H1 (cell line): ENCODE results near the gene TAS1R1. TPM values are rescaled to one million over a fixed set of nuclear protein-coding genes. Genes with fewer than 3 reads are reported as not detected.

Experiments
- CTCF ChIA-PET: fragments of 300-600 bp; sonication (Branson Sonifier 250); formaldehyde crosslinking; loops from one replicate; lab custom pipeline; 2021; ENCODE audit not compliant: partially characterized antibody; lab: Charles Lee
- POLR2A ChIA-PET: fragments of 300-600 bp; sonication (Branson Sonifier 250); formaldehyde crosslinking; loops from one replicate; lab custom pipeline; 2021; ENCODE audit warnings: inconsistent platforms; ENCODE audit not compliant: partially characterized antibody; lab: Charles Lee
- DNase-seq, 2 experiments: peaks; one replicate each; pipeline versions ENCODE4 v3.0.0 to v3.0.0-alpha.2; 2010 to 2022; ENCODE audit warnings: low spot score in 2 of 2, low read depth in 1 of 2, mixed read lengths in 1 of 2
- FAIRE-seq: peaks from 2 replicates; lab custom pipeline; 2011; peaks lifted over from hg19 to GRCh38; lab: Jason Lieb, UNC
- H2AFZ ChIP-seq: 2 replicates; pipeline ENCODE4 v1.8.1; 2012; ENCODE audit warnings: low read length, inconsistent platforms
- H2AK5ac ChIP-seq: 2 replicates; pipeline ENCODE4 v1.6.1; 2013; ENCODE audit warnings: low read depth, low read length
- H2BK120ac ChIP-seq: replicated peaks from 2 replicates; pipeline ENCODE3; 2013; ENCODE audit warnings: low read depth, low read length, inconsistent platforms
- H2BK12ac ChIP-seq: 2 replicates; pipeline ENCODE4 v1.6.1; 2013; ENCODE audit warnings: low read depth, low read length
- H2BK15ac ChIP-seq: 2 replicates; pipeline ENCODE4 v1.6.1; 2013; ENCODE audit warnings: low read length
- H2BK20ac ChIP-seq: 2 replicates; pipeline ENCODE4 v1.6.1; 2013; ENCODE audit warnings: low read length
- H2BK5ac ChIP-seq: 2 replicates; pipeline ENCODE4 v1.6.1; 2013; ENCODE audit warnings: low read depth, low read length
- H3K14ac ChIP-seq: 2 replicates; pipeline ENCODE4 v1.6.1; 2013; ENCODE audit warnings: inconsistent platforms; ENCODE audit not compliant: insufficient read length
- H3K18ac ChIP-seq: 2 replicates; pipeline ENCODE4 v1.6.1; 2013; ENCODE audit warnings: low read length; ENCODE audit errors: extremely low read depth
- H3K23ac ChIP-seq: 2 replicates; pipeline ENCODE4 v1.6.1; 2013; ENCODE audit warnings: inconsistent platforms; ENCODE audit not compliant: insufficient read length
- H3K23me2 ChIP-seq: 2 replicates; pipeline ENCODE4 v1.6.1; 2013; ENCODE audit warnings: low read depth, low read length
- H3K27ac ChIP-seq: 2 replicates; pipeline ENCODE4 v1.6.1; 2011; ENCODE audit warnings: low read depth, low read length, inconsistent platforms
- H3K27me3 ChIP-seq, 4 experiments: replicated peaks in 1 of 4; 1 replicate in 1 of 4; 2 replicates in 3 of 4; pipeline versions ENCODE4 v1.6.1 to v1.8.1; 2011 to 2013; ENCODE audit warnings: low read length in 3 of 4, mild to moderate bottlenecking in 3 of 4, inconsistent platforms in 2 of 4, mixed read lengths in 2 of 4, moderate library complexity in 1 of 4; ENCODE audit not compliant: control insufficient read depth in 3 of 4, insufficient read depth in 3 of 4; ENCODE audit errors: extremely low read depth in 1 of 4
- H3K36me3 ChIP-seq, 4 experiments: 2 replicates each; pipeline versions ENCODE4 v1.6.1 to v1.8.1; 2011 to 2013; ENCODE audit warnings: mild to moderate bottlenecking in 4 of 4, low read length in 3 of 4, moderate library complexity in 2 of 4, control low read depth in 1 of 4, inconsistent platforms in 1 of 4; ENCODE audit not compliant: insufficient read depth in 4 of 4, control insufficient read depth in 2 of 4
- H3K4ac ChIP-seq: replicated peaks from 2 replicates; pipeline ENCODE3; 2013; ENCODE audit warnings: low read length, low read depth, mixed read lengths, inconsistent platforms; ENCODE audit not compliant: insufficient read length
- H3K4me1 ChIP-seq, 4 experiments: replicated peaks in 1 of 4; 1 replicate in 1 of 4; 2 replicates in 3 of 4; pipeline versions ENCODE4 v1.6.1 to v1.8.1; 2011 to 2013; ENCODE audit warnings: low read length in 3 of 4, inconsistent platforms in 2 of 4, mixed read lengths in 1 of 4; ENCODE audit not compliant: insufficient read depth in 4 of 4, control insufficient read depth in 3 of 4
- H3K4me2 ChIP-seq, 2 experiments: 2 replicates each; pipeline versions ENCODE4 v1.6.1 to v1.8.1; 2011 to 2013; ENCODE audit warnings: low read depth in 2 of 2, low read length in 2 of 2, control low read depth in 1 of 2, inconsistent platforms in 1 of 2, mild to moderate bottlenecking in 1 of 2; ENCODE audit not compliant: insufficient read depth in 1 of 2
- H3K4me3 ChIP-seq, 4 experiments: fragments of 200-600, 300-600 bp in 1 of 4; sonication (generic), shearing (Covaris generic), sonication (Bioruptor Twin) in 1 of 4; 2 replicates each; pipeline versions ENCODE4 v1.5.1 to v1.8.1; 2011 to 2016; ENCODE audit warnings: low read length in 4 of 4, low read depth in 3 of 4, control low read depth in 2 of 4, inconsistent platforms in 2 of 4, mild to moderate bottlenecking in 2 of 4, mixed read lengths in 1 of 4, moderate library complexity in 1 of 4; ENCODE audit not compliant: insufficient read depth in 2 of 4; ENCODE audit errors: extremely low read depth in 1 of 4
- H3K56ac ChIP-seq: replicated peaks from 2 replicates; pipeline ENCODE3; 2013; ENCODE audit warnings: low read depth, mild to moderate bottlenecking, mixed read lengths, low read length, inconsistent platforms; ENCODE audit not compliant: insufficient read length
- H3K79me1 ChIP-seq: 2 replicates; pipeline ENCODE4 v1.6.1; 2013; ENCODE audit warnings: low read depth, low read length, control low read depth
- H3K79me2 ChIP-seq, 2 experiments: 2 replicates each; pipeline versions ENCODE4 v1.6.1 to v1.8.1; 2012 to 2013; ENCODE audit warnings: low read length in 2 of 2, mild to moderate bottlenecking in 2 of 2, inconsistent platforms in 1 of 2; ENCODE audit not compliant: insufficient read depth in 2 of 2, control insufficient read depth in 1 of 2
- H3K9ac ChIP-seq, 4 experiments: replicated peaks in 1 of 4; 1 replicate in 1 of 4; 2 replicates in 3 of 4; pipeline versions ENCODE4 v1.6.1 to v1.8.1; 2011 to 2013; ENCODE audit warnings: low read depth in 3 of 4, low read length in 3 of 4, control low read depth in 2 of 4, mild to moderate bottlenecking in 2 of 4, moderate library complexity in 2 of 4, inconsistent platforms in 1 of 4; ENCODE audit errors: extremely low read depth in 1 of 4
- H3K9me3 ChIP-seq, 2 experiments: 2 replicates each; pipeline versions ENCODE4 v1.6.1 to v1.8.1; 2012 to 2013; ENCODE audit warnings: mild to moderate bottlenecking in 2 of 2, moderate library complexity in 2 of 2, control low read depth in 1 of 2, inconsistent platforms in 1 of 2, low read depth in 1 of 2, low read length in 1 of 2, mixed read lengths in 1 of 2; ENCODE audit not compliant: insufficient read depth in 2 of 2
- H4K20me1 ChIP-seq, 2 experiments: replicated peaks in 1 of 2; 2 replicates each; pipeline versions ENCODE3 to v1.8.1; 2011 to 2013; ENCODE audit warnings: inconsistent platforms in 2 of 2, low read length in 2 of 2, mild to moderate bottlenecking in 1 of 2; ENCODE audit not compliant: insufficient read depth in 2 of 2, control insufficient read depth in 1 of 2
- H4K5ac ChIP-seq: 2 replicates; pipeline ENCODE4 v1.6.1; 2013; ENCODE audit warnings: low read length, low read depth, mixed read lengths, inconsistent platforms; ENCODE audit not compliant: insufficient read length
- H4K8ac ChIP-seq: 2 replicates; pipeline ENCODE4 v1.8.0; 2013; ENCODE audit warnings: mild to moderate bottlenecking, moderate library complexity, low read length, inconsistent platforms; ENCODE audit not compliant: insufficient read depth; ENCODE audit errors: extremely low read depth
- H4K91ac ChIP-seq: replicated peaks from 2 replicates; pipeline ENCODE3; 2013; ENCODE audit warnings: low read length, mixed read lengths, inconsistent platforms; ENCODE audit not compliant: insufficient read length
- CHD2 ChIP-seq: IDR thresholded peaks from 2 replicates; pipeline ENCODE4 v1.6.1; 2012; ENCODE audit warnings: low read length, improper control_type of control experiment
- CREB1 ChIP-seq: IDR thresholded peaks from 2 replicates; pipeline ENCODE4 v1.6.1; 2012; ENCODE audit warnings: inconsistent platforms
- EP300 ChIP-seq, 2 experiments: IDR thresholded peaks; 1 replicate in 1 of 2; 2 replicates in 1 of 2; pipeline ENCODE4 v1.6.1; 2011 to 2012; ENCODE audit warnings: low read depth in 2 of 2, low read length in 2 of 2, mild to moderate bottlenecking in 2 of 2, borderline replicate concordance in 1 of 2, inconsistent platforms in 1 of 2, moderate library complexity in 1 of 2
- HDAC2 ChIP-seq, 2 experiments: fragments of 300-600 bp in 1 of 2; sonication (generic) in 1 of 2; IDR thresholded peaks; 2 replicates each; pipeline ENCODE4 v1.6.1; 2011 to 2012; ENCODE audit warnings: low read depth in 2 of 2, low read length in 2 of 2, mild to moderate bottlenecking in 2 of 2, moderate library complexity in 2 of 2, borderline replicate concordance in 1 of 2, inconsistent platforms in 1 of 2
- KDM5A ChIP-seq: fragments of 200-600 bp; IDR thresholded peaks from 2 replicates; pipeline ENCODE4 v1.7.1; 2012; ENCODE audit warnings: mild to moderate bottlenecking, low read length, inconsistent platforms, mixed read lengths
- POLR2AphosphoS5 ChIP-seq: IDR thresholded peaks from 2 replicates; pipeline ENCODE4 v1.6.1; 2011; ENCODE audit warnings: low read depth, low read length
- POU5F1 ChIP-seq: IDR thresholded peaks from 2 replicates; pipeline ENCODE4 v1.6.1; 2011; ENCODE audit warnings: low read depth, mild to moderate bottlenecking, low read length, moderate library complexity
- RBBP5 ChIP-seq: IDR thresholded peaks from 2 replicates; pipeline ENCODE4 v1.7.1; 2012; ENCODE audit warnings: low read depth, mild to moderate bottlenecking, inconsistent platforms, low read length, moderate library complexity, borderline replicate concordance
- SIRT6 ChIP-seq: IDR thresholded peaks from one replicate; pipeline ENCODE4 v1.7.1; 2012; ENCODE audit warnings: low read length, inconsistent platforms
- SIX5 ChIP-seq: IDR thresholded peaks from 2 replicates; pipeline ENCODE4 v1.6.1; 2011; ENCODE audit warnings: mild to moderate bottlenecking, low read depth, low read length
- WGBS, 2 experiments: shearing (Covaris generic) in 1 of 2; methylation state at CpG; one replicate each; pipeline versions ENCODE4 v1.1.6 to v1.1.7; 2013 to 2015; ENCODE audit warnings: low lambda C conversion rate in 2 of 2, mixed read lengths in 2 of 2, inconsistent platforms in 1 of 2, low coverage in 1 of 2, missing lambda C conversion rate in 1 of 2; ENCODE audit not compliant: insufficient replicate concordance in 2 of 2, insufficient coverage in 1 of 2, insufficient read length in 1 of 2; ENCODE audit errors: extremely low coverage in 1 of 2, missing lambda C conversion rate in 1 of 2; 5-methylcytosine and 5-hydroxymethylcytosine counted together
- polyA plus RNA-seq, 7 experiments: library from polyadenylated mRNA; depleted of rRNA in 3 of 7; stranded (reverse) in 5 of 7; unstranded in 2 of 7; fragments of >200 nt in 5 of 7; fragments of 200-250 nt in 2 of 7; gene quantifications; 1 replicate in 5 of 7; 2 replicates in 1 of 7; 4 replicates in 1 of 7; pipeline versions ENCODE4 v1.2.1 to v1.2.3, GENCODE V29; 2011 to 2013; ENCODE audit warnings: missing spikeins in 2 of 7, mixed read lengths in 2 of 7
- total RNA-seq: library from RNA; stranded (reverse); fragmentation: NEBNext Ultra II Directional; extraction: Animal tissue kit (Norgen Biotek cat#: 25700); gene quantifications from 2 replicates; pipeline ENCODE4 v1.2.1, GENCODE V29; 2021
- TF ChIP-seq, protein P1 (sequence below): IDR thresholded peaks from 2 replicates; pipeline ENCODE4 v1.6.1; 2012; ENCODE audit warnings: inconsistent platforms

TAS1R1 gene
- total and polyA plus RNA-seq, 2 of the 8 experiments (the other 6 are each of a cell fraction or from before 2014, with no cell fraction given), result 0.26 TPM; not detected in 1

DNA sequence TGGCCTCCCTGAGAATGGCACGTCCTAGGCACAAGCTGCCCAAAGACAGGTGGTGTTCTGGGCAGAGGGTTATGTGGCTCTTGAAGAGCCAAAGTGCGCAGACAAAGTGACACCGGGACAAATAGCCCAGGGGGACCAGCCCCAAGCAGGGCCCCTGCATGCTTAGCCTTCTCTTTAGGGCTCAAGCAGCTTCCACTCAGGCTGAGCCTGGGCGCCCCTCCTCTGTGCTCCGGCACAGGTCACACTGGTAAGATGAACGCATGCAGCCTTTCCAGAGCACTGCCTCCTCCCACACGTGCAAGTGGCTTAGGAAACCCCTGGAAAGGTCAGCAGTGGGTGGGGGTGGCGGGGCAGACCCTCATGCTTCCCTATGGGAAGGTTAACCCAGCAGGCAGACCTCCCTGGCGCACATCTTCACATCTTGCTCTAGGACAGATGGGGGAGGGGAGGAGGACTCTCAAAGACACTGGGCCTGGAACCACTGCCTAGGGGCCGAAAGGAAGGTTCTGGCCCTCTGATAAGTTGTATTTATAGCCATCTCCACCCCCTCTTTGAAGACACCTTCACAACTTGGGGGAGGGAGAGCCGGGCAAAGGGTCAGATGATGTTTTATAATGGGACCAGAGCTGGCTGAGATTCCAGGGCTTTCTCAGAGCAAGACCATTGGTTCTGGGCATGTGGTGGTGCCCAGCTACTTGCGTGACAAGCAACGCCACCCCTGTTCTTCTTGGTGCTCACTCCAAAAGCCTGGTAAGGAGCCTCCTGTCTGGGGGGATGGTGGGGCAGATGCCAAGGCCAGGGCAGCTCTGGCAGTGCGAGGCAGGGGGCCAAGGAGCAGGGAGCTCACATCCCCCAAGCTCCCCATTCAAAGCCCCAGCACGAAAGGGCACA is 42.0 kb downstream of the TAS1R1 start:
- no peaks in the 10 kb centered on the region; a peak in 1 of 7 replicates for H3K27me3 ChIP-seq
- no peak overlapping the region for H3K4me3 ChIP-seq
- ChIA-PET CTCF (interaction anchor here (0.5 to 1.9 kb wide), 8 partner anchors 8 to 73 kb away, joined by 3 to 8 read pairs (median 3); partner anchors contain the start of genes NOL9, TAS1R1 and THAP3), POLR2A (interaction anchor here (1.6 to 10.8 kb wide), 4 partner anchors 11 to 60 kb away, joined by 4 to 196 read pairs (median 120); partner anchors contain the start of genes THAP3 and ZBTB48)
- H3K14ac ChIP-seq, result no peak overlapping the region
- no peak overlapping the region for H4K91ac ChIP-seq
- H4K5ac ChIP-seq, result no peak overlapping the region
- no peaks in the 10 kb centered on the region for H3K9me3 ChIP-seq
- peaks cover 21 to 53% of the 10 kb centered on the region in 2 experiments; a peak in 3 of 4 replicates for H3K79me2 ChIP-seq
- no peak overlapping the region for H4K8ac ChIP-seq
- H3K9ac ChIP-seq, result no peak overlapping the region
- H2AK5ac ChIP-seq, result no peak overlapping the region
- H3K4me2 ChIP-seq, result no peak overlapping the region
- TF ChIP-seq SIX5 (no peak), HDAC2 (IDR thresholded peaks at IDR 0.05; ENCODE audit: borderline replicate concordance in 1 of 2, low read depth in 2 of 2, low read length in 2 of 2) (no peak), POU5F1 (no peak), CHD2 (no peak), POLR2AphosphoS5 (no peak), SIRT6 (no peak), EP300 (IDR thresholded peaks at IDR 0.05; ENCODE audit: borderline replicate concordance in 1 of 2, low read depth in 2 of 2, low read length in 2 of 2) (no peak), CREB1 (no peak), RBBP5 (no peak), KDM5A (no peak)
- TF ChIP-seq, protein P1, sequence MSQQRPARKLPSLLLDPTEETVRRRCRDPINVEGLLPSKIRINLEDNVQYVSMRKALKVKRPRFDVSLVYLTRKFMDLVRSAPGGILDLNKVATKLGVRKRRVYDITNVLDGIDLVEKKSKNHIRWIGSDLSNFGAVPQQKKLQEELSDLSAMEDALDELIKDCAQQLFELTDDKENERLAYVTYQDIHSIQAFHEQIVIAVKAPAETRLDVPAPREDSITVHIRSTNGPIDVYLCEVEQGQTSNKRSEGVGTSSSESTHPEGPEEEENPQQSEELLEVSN, result no peak
- peaks cover 15% of the 10 kb centered on the region for H3K23me2 ChIP-seq
- H3K4me1 ChIP-seq, result peaks cover 0 to 6% (median 5%) of the 10 kb centered on the region in 4 experiments; a peak in 4 of 7 replicates
- WGBS, 2 experiments, result 91% methylated on average over 15 of the region's 15 CpGs; no CpG with 5 or more reads in 1 of the 2 experiments
- H3K36me3 ChIP-seq, result peaks cover 10 to 37% (median 37%) of the 10 kb centered on the region in 4 experiments
- H2BK15ac ChIP-seq, result no peak overlapping the region
- DNase-seq (no peak), FAIRE-seq (no peak)
- no peak overlapping the region; the same call in 1 of the 2 replicates for H3K27ac ChIP-seq
- H3K56ac ChIP-seq, result no peak overlapping the region
- H4K20me1 ChIP-seq, result peaks cover 27 to 48% of the 10 kb centered on the region in 2 experiments
- H2BK12ac ChIP-seq, result no peak overlapping the region
- H3K18ac ChIP-seq, result no peak overlapping the region
- H3K4ac ChIP-seq, result no peak overlapping the region
- H2AFZ ChIP-seq, result no peak overlapping the region
- peaks cover 20% of the 10 kb centered on the region for H3K79me1 ChIP-seq
- H3K23ac ChIP-seq, result no peak overlapping the region
- peak overlapping the region; percentile 12; the same call in 1 of the 2 replicates for H2BK5ac ChIP-seq
- no peak overlapping the region for H2BK120ac ChIP-seq
- H2BK20ac ChIP-seq, result no peak overlapping the region
